Keratinocyte (primary cell): ENCODE measurements around the gene MDH1B. TPM values are rescaled to one million over a fixed set of nuclear protein-coding genes. Genes with fewer than 3 reads are reported as not detected.

Source experiments
- DNase-seq: peaks from one replicate; pipeline ENCODE4 v3.0.0-alpha.2; 2011; ENCODE audit warnings: low read depth, missing footprints, low spot score
- FAIRE-seq: peaks from 2 replicates; lab custom pipeline; 2011; peaks lifted over from hg19 to GRCh38; lab: Jason Lieb, UNC
- H2AFZ ChIP-seq: 2 replicates; pipeline ENCODE4 v1.6.0; 2012; ENCODE audit warnings: low read length, control low read depth, inconsistent platforms; ENCODE audit not compliant: control insufficient read depth
- H3K27ac ChIP-seq: 2 replicates; pipeline ENCODE4 v1.5.1; 2011; ENCODE audit warnings: low read length; ENCODE audit not compliant: control insufficient read depth, insufficient read depth
- H3K27me3 ChIP-seq: 3 replicates; pipeline ENCODE4 v1.6.0; 2011; ENCODE audit warnings: low read length; ENCODE audit not compliant: control insufficient read depth, insufficient read depth; ENCODE audit errors: extremely low read depth
- H3K36me3 ChIP-seq, 2 experiments: 2 replicates in 1 of 2; 3 replicates in 1 of 2; pipeline ENCODE4 v1.5.1; 2011; ENCODE audit warnings: low read length in 2 of 2, mild to moderate bottlenecking in 1 of 2; ENCODE audit not compliant: control insufficient read depth in 2 of 2, insufficient read depth in 2 of 2; ENCODE audit errors: extremely low read depth in 1 of 2
- H3K4me1 ChIP-seq: 3 replicates; pipeline ENCODE4 v1.5.1; 2011; ENCODE audit warnings: low read length; ENCODE audit not compliant: control insufficient read depth, insufficient read depth; ENCODE audit errors: extremely low read depth
- H3K4me2 ChIP-seq: 3 replicates; pipeline ENCODE4 v1.6.0; 2011; ENCODE audit warnings: low read depth, low read length; ENCODE audit not compliant: control insufficient read depth, insufficient read depth; ENCODE audit errors: extremely low read depth
- H3K4me3 ChIP-seq, 3 experiments: fragments of 200-600 bp in 1 of 3; sonication (generic) in 1 of 3; 2 replicates in 2 of 3; 3 replicates in 1 of 3; pipeline ENCODE4 v1.5.1; 2011 to 2016; ENCODE audit warnings: low read length in 3 of 3, mild to moderate bottlenecking in 3 of 3, control low read depth in 2 of 3, inconsistent platforms in 1 of 3, low read depth in 1 of 3, mixed read lengths in 1 of 3, mixed run types in 1 of 3, moderate library complexity in 1 of 3; ENCODE audit not compliant: control insufficient read depth in 2 of 3, insufficient read depth in 2 of 3; ENCODE audit errors: extremely low read depth in 1 of 3
- H3K79me2 ChIP-seq: 2 replicates; pipeline ENCODE4 v1.6.0; 2012; ENCODE audit warnings: low read length; ENCODE audit not compliant: control insufficient read depth, insufficient read depth
- H3K9ac ChIP-seq: 3 replicates; pipeline ENCODE4 v1.6.0; 2011; ENCODE audit warnings: low read length; ENCODE audit not compliant: control insufficient read depth, insufficient read depth; ENCODE audit errors: extremely low read depth
- H3K9me1 ChIP-seq: 3 replicates; pipeline ENCODE4 v1.6.0; 2011; ENCODE audit warnings: low read length; ENCODE audit not compliant: control insufficient read depth, insufficient read depth; ENCODE audit errors: extremely low read depth
- H3K9me3 ChIP-seq: 2 replicates; pipeline ENCODE4 v1.5.1; 2012; ENCODE audit warnings: low read depth, low read length; ENCODE audit not compliant: control insufficient read depth
- H4K20me1 ChIP-seq: 3 replicates; pipeline ENCODE4 v1.6.0; 2011; ENCODE audit warnings: low read length; ENCODE audit not compliant: control insufficient read depth, insufficient read depth; ENCODE audit errors: extremely low read depth
- CTCF ChIP-seq, 3 experiments: IDR thresholded peaks in 1 of 3; conservative IDR thresholded peaks in 1 of 3; optimal IDR thresholded peaks in 1 of 3; 2 replicates in 2 of 3; 3 replicates in 1 of 3; pipeline versions ENCODE3 to v1.5.1; 2011; ENCODE audit warnings: low read length in 3 of 3, mild to moderate bottlenecking in 3 of 3, moderate library complexity in 2 of 3, control low read depth in 1 of 3, inconsistent platforms in 1 of 3; ENCODE audit not compliant: insufficient read depth in 2 of 3; ENCODE audit errors: extremely low read depth in 1 of 3
- EZH2 ChIP-seq: IDR thresholded peaks from one replicate; pipeline ENCODE4 v1.6.1; 2012; ENCODE audit warnings: inconsistent platforms, mild to moderate bottlenecking, low read length, moderate library complexity
- dilution Hi-C: fragments of 300-500 bp; cut with MboI; formaldehyde crosslinking; loops from one replicate; pipeline ENCODE4 v1.7.0; 2020; ENCODE audit warnings: low sequenced_read_pairs; ENCODE audit not compliant: extremely low pct_ligation_motif_present
- polyA plus RNA-seq, 5 experiments: library from polyadenylated mRNA; depleted of rRNA in 3 of 5; stranded (reverse) in 3 of 5; stranded (forward) in 1 of 5; unstranded in 1 of 5; fragments of >200 nt; gene quantifications; 1 replicate in 1 of 5; 2 replicates in 3 of 5; 3 replicates in 1 of 5; pipeline versions ENCODE4 v1.2.1 to v1.2.3, GENCODE V29; 2011 to 2012; ENCODE audit warnings: missing spikeins in 2 of 5, low read depth in 1 of 5, low replicate concordance in 1 of 5

MDH1B gene
- polyA plus RNA-seq, 1 donor (not counting 4 experiments of a cell fraction or from before 2014, with no cell fraction given): 1.0 TPM

- TF ChIP-seq CTCF (optimal IDR thresholded peaks at IDR 0.05 in 1 of 3, IDR thresholded peaks at IDR 0.05 in 1 of 3, conservative IDR thresholded peaks at IDR 0.05 in 1 of 3; ENCODE audit: extremely low read depth in 1 of 3, insufficient read depth in 2 of 3, low read length in 3 of 3) (no peak), EZH2 (no peak)
These were observed 19.6 kb upstream of the MDH1B start for GRCh38 chr2:206784559-206785353.

GRCh38 chr2:206783718-206784117, 18.6 kb upstream of the MDH1B start:
- Histone ChIP-seq H3K9me1 (no peaks in the 10 kb centered on the region), H3K79me2 (peaks cover 8% of the 10 kb centered on the region), H3K4me1 (no peaks in the 10 kb centered on the region), H4K20me1 (peaks cover 3% of the 10 kb centered on the region), H3K4me3 (no peak overlapping the region), H2AFZ (no peak overlapping the region), H3K9ac (no peak overlapping the region), H3K27ac (no peak overlapping the region), H3K4me2 (no peak overlapping the region), H3K9me3 (no peaks in the 10 kb centered on the region), H3K27me3 (no peaks in the 10 kb centered on the region), H3K36me3 (peaks cover 19 to 24% of the 10 kb centered on the region in 2 experiments)
- DNase-seq: no peak
- no peak for FAIRE-seq
- dilution Hi-C loops: no loop called here
- TF ChIP-seq EZH2 (no peak), CTCF (optimal IDR thresholded peaks at IDR 0.05 in 1 of 3, IDR thresholded peaks at IDR 0.05 in 1 of 3, conservative IDR thresholded peaks at IDR 0.05 in 1 of 3; ENCODE audit: extremely low read depth in 1 of 3, insufficient read depth in 2 of 3, low read length in 3 of 3) (peak; percentile 55 to 66 (median 62))

More at GRCh38 chr2:206784559-206785353, 19.6 kb upstream of the MDH1B start:
- peaks cover 3% of the 10 kb centered on the region for H4K20me1 ChIP-seq
- FAIRE-seq (no peak), DNase-seq (no peak)
- H3K36me3 ChIP-seq: peaks cover 21 to 26% of the 10 kb centered on the region in 2 experiments
- H3K27me3 ChIP-seq: no peaks in the 10 kb centered on the region
- H3K79me2 ChIP-seq: peaks cover 7% of the 10 kb centered on the region
- no peak overlapping the region for H3K4me3 ChIP-seq
- no peaks in the 10 kb centered on the region for H3K9me3 ChIP-seq
- no peaks in the 10 kb centered on the region for H3K4me1 ChIP-seq
- H3K9ac ChIP-seq: no peak overlapping the region
- H3K9me1 ChIP-seq: no peaks in the 10 kb centered on the region
- no peak overlapping the region for H3K27ac ChIP-seq
- no peak overlapping the region for H3K4me2 ChIP-seq
- dilution Hi-C loops: no loop called here
- no peak overlapping the region for H2AFZ ChIP-seq
